Measurements from ENCODE around the gene RAB39A. TPM values are rescaled to one million over a fixed set of nuclear protein-coding genes. Genes with fewer than 3 reads are reported as not detected.

The RAB39A gene
- total and polyA plus RNA-seq, 2 donors: 0.66 to 3.5 TPM

DNA sequence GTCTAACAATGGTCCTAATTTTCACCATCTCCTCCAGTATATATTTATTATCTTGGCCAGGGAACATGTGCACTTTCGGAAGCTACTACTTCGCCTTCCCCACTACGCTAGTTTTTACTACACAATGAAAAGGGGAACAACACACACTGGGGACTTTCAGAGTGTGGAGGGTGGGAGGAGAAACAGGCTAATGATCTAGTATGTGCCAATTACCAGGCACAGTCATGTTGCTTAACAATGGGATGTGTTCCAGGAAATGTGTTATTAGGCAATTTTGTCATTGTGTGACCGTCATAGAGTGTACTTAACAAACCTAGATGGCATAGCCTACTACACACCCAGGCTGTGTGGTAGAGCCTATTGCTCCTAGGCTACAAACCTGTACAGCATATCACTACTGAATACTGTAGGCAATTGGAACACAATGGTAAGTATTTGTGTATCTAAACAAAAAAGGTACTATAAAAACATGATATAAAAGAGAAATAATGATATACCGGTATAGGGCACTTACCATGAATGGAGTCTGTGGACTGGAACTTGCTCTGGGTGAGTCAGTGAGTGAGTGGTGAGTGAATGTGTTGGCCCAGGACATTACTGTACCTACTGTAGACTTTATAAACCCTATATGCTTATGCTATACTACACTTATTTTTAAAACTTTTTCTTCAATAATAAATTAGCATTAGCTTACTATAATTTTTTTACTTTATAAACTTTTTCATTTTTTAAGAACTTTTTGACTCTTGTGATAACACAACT is 60.3 kb downstream of the RAB39A start:
- peak in 1 of 9 donors; percentile 7 for DNase-seq (ENCODE audit: low read depth in 6 of 9, low spot score in 9 of 9)
- H3K27ac ChIP-seq (ENCODE audit: low read depth in 1 of 2, low read length in 1 of 2): no peak overlapping the region

DNA sequence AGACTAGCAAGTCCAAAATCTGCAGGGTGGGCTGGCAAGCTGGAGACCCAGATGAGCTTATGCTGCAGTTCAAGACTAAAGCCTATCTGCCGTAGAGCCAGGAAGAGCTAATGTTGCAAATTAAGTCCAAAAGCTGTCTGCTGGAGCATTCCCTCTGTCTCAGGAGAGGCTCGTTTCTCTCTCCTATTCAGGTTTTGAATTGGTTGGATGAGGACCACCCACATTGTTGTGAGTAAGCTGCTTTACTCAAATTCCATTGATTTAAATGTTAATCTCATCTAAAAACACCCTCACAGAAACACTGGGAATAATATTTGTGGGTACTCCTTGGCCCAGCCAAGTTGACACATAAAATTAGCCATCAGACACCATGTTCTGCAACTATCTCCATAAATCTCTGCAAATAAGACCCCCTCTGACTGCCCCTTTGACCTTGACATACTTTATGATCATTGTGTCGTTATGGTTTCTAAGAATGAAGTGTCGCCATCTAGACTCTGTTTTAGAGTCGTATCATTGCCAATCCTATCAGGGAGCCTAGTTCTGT is 63.7 kb downstream of the RAB39A start:
- Histone ChIP-seq H3K4me3 (ENCODE audit: low read length in 2 of 2) (no peak overlapping the region), H3K27ac (ENCODE audit: low read depth in 1 of 2, low read length in 1 of 2) (no peak overlapping the region), H3K27me3 (ENCODE audit: control insufficient read depth in 2 of 2, insufficient read depth in 1 of 2, low read length in 1 of 2) (no peaks in the 10 kb centered on the region), H3K36me3 (ENCODE audit: control insufficient read depth in 2 of 2, insufficient read depth in 2 of 2, low read length in 1 of 2) (no peaks in the 10 kb centered on the region), H3K9me3 (ENCODE audit: control insufficient read depth in 2 of 2, insufficient read depth in 1 of 2, low read length in 1 of 2) (no peaks in the 10 kb centered on the region), H3K4me1 (ENCODE audit: control insufficient read depth in 2 of 2, insufficient read depth in 2 of 2, low read length in 2 of 2) (no peaks in the 10 kb centered on the region)
- no peak for DNase-seq (ENCODE audit: low read depth in 6 of 9, low spot score in 9 of 9)
- WGBS: 93% methylated on average over 5 of the region's 5 CpGs

More for the DNA sequence above, 60.3 kb downstream of the RAB39A start:
- Histone ChIP-seq H3K36me3 (ENCODE audit: control insufficient read depth in 2 of 2, insufficient read depth in 2 of 2, low read length in 1 of 2) (no peaks in the 10 kb centered on the region), H3K4me1 (ENCODE audit: control insufficient read depth in 2 of 2, insufficient read depth in 2 of 2, low read length in 2 of 2) (no peaks in the 10 kb centered on the region), H3K4me3 (ENCODE audit: low read length in 2 of 2) (no peak overlapping the region), H3K9me3 (ENCODE audit: control insufficient read depth in 2 of 2, insufficient read depth in 1 of 2, low read length in 1 of 2) (no peaks in the 10 kb centered on the region), H3K27me3 (ENCODE audit: control insufficient read depth in 2 of 2, insufficient read depth in 1 of 2, low read length in 1 of 2) (no peaks in the 10 kb centered on the region)
- 94% methylated on average over 5 of the region's 5 CpGs for WGBS

DNA sequence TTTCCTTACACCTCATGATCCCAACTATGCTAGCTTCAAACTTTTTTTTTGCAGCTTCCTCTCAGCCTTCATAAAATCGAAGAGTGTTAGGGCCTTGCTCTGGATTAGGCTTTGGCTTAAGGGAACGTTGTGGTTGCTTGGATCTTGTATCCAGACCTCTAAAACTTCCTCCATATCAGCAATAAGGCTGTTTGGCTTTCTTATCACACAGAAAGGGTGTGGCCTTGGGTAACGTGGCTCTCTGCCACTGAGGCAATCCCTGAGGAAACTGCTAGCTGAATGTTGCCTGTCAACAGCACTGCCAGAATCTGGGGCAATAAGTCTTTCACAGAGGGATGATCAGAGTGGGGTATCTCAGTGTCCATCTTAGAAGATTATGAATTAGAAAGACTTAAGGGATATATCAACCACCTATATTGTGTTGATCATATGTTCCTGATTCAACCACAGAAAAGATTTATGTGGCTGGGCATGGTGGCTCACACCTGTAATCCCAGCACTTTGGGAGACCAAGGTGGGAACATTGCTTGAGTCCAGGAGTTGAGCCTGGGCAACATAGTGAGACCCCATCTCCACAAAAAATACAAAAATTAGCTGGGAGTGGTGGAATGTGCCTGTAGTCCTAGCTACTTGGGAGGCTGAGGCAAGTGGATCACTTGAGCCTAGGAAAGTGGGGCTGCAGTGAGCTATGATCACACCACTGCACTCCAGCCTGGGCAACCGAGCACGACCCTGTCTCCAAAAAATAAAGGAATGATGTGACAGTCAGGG is 67.9 kb downstream of the RAB39A start:
- Histone ChIP-seq H3K4me1 (ENCODE audit: control insufficient read depth in 2 of 2, insufficient read depth in 2 of 2, low read length in 2 of 2) (no peaks in the 10 kb centered on the region), H3K4me3 (ENCODE audit: low read length in 2 of 2) (no peak overlapping the region), H3K27ac (ENCODE audit: low read depth in 1 of 2, low read length in 1 of 2) (no peak overlapping the region), H3K36me3 (ENCODE audit: control insufficient read depth in 2 of 2, insufficient read depth in 2 of 2, low read length in 1 of 2) (no peaks in the 10 kb centered on the region), H3K27me3 (ENCODE audit: control insufficient read depth in 2 of 2, insufficient read depth in 1 of 2, low read length in 1 of 2) (no peaks in the 10 kb centered on the region), H3K9me3 (ENCODE audit: control insufficient read depth in 2 of 2, insufficient read depth in 1 of 2, low read length in 1 of 2) (no peaks in the 10 kb centered on the region)
- WGBS: 71% methylated on average over 5 of the region's 5 CpGs
- DNase-seq (ENCODE audit: low read depth in 6 of 9, low spot score in 9 of 9): no peak

DNA sequence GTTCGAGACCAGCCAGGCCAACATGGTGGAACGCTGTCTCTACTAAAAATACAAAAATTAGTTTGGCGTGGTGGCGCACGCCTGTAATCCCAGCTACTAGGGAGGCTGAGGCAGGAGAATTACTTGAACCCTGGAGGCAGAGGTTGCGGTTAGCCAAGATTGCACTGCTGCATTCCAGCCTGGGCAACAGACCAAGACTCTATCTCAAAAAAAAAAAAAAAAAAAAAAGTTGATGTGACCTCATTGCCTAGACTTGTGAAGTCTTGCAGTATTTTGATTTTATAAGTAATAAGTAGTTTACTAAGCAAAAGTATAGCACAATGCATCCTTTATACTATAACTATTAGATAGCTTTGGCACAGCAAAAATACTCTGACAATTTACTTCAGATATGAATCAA is 70.5 kb downstream of the RAB39A start:
- Histone ChIP-seq H3K36me3 (ENCODE audit: control insufficient read depth in 2 of 2, insufficient read depth in 2 of 2, low read length in 1 of 2) (no peaks in the 10 kb centered on the region), H3K27ac (ENCODE audit: low read depth in 1 of 2, low read length in 1 of 2) (no peak overlapping the region), H3K27me3 (ENCODE audit: control insufficient read depth in 2 of 2, insufficient read depth in 1 of 2, low read length in 1 of 2) (no peaks in the 10 kb centered on the region), H3K4me1 (ENCODE audit: control insufficient read depth in 2 of 2, insufficient read depth in 2 of 2, low read length in 2 of 2) (no peaks in the 10 kb centered on the region), H3K9me3 (ENCODE audit: control insufficient read depth in 2 of 2, insufficient read depth in 1 of 2, low read length in 1 of 2) (no peaks in the 10 kb centered on the region), H3K4me3 (ENCODE audit: low read length in 2 of 2) (no peak overlapping the region)
- 99% methylated on average over 6 of the region's 6 CpGs for WGBS
- no peak for DNase-seq (ENCODE audit: low read depth in 6 of 9, low spot score in 9 of 9)

DNA sequence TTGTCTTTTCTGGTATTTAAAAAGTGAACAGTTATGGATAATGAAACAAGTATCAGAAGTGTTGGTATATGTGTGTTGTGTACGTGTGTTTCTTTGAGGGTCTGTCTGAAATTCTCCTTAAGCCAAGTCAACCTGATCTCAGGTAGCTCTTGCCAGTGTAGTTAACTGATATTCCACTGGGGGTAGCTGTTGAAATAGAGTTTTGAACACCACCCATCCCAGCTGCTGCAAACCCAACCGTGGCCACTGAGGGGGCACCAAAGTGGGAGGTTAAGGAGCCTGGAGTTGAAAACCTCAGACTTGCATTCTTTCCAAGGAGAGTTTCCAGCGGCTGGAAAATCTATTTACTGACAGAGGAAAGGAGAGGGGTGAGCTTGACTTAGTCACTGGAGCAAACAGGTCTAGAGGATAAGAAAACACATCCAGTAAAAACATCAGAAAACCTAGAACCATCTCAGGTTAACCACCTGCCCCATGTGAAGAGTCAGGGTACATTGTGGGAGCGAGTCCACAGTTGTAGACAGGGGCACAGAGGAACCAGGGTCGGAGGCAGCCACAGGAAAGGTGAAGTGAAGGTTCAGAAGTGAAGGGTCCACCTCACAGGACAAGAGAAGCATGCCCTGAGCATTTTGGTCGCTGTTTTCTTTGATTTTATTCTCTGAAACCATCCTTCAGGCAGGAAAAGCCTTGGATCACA is 71.7 kb downstream of the RAB39A start:
- 37% methylated on average over 6 of the region's 6 CpGs for WGBS

DNA sequence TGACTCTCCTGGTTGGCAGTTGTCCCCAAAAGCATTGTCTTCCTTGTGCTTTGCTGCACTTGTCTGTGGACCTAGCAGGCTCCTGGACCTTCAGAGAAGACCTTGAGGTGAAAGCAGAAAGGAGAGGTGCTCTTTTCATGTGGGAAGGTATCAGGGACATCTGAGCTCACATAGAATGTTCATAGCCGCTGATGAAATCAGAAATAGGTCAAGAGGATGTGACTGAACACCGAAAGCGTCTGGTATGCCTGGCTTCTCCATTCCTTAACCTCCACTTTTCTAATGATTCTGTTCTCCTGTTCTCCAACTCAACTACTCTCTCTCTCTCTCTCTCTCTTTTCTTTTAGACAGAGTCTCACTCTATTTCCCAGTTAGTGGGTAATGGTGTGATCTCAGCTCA is 74.2 kb downstream of the RAB39A start:
- Histone ChIP-seq H3K9me3 (ENCODE audit: control insufficient read depth in 2 of 2, insufficient read depth in 1 of 2, low read length in 1 of 2) (no peaks in the 10 kb centered on the region), H3K27me3 (ENCODE audit: control insufficient read depth in 2 of 2, insufficient read depth in 1 of 2, low read length in 1 of 2) (no peaks in the 10 kb centered on the region), H3K4me3 (ENCODE audit: low read length in 2 of 2) (no peak overlapping the region), H3K4me1 (ENCODE audit: control insufficient read depth in 2 of 2, insufficient read depth in 2 of 2, low read length in 2 of 2) (no peaks in the 10 kb centered on the region), H3K36me3 (ENCODE audit: control insufficient read depth in 2 of 2, insufficient read depth in 2 of 2, low read length in 1 of 2) (no peaks in the 10 kb centered on the region), H3K27ac (ENCODE audit: low read depth in 1 of 2, low read length in 1 of 2) (no peak overlapping the region)
- WGBS: 93% methylated on average over 3 of the region's 3 CpGs
- DNase-seq (ENCODE audit: low read depth in 6 of 9, low spot score in 9 of 9): no peak

More for the DNA sequence above, 71.7 kb downstream of the RAB39A start:
- Histone ChIP-seq H3K9me3 (ENCODE audit: control insufficient read depth in 2 of 2, insufficient read depth in 1 of 2, low read length in 1 of 2) (no peaks in the 10 kb centered on the region), H3K27me3 (ENCODE audit: control insufficient read depth in 2 of 2, insufficient read depth in 1 of 2, low read length in 1 of 2) (no peaks in the 10 kb centered on the region), H3K27ac (ENCODE audit: low read depth in 1 of 2, low read length in 1 of 2) (no peak overlapping the region), H3K4me3 (ENCODE audit: low read length in 2 of 2) (no peak overlapping the region), H3K36me3 (ENCODE audit: control insufficient read depth in 2 of 2, insufficient read depth in 2 of 2, low read length in 1 of 2) (no peaks in the 10 kb centered on the region), H3K4me1 (ENCODE audit: control insufficient read depth in 2 of 2, insufficient read depth in 2 of 2, low read length in 2 of 2) (no peaks in the 10 kb centered on the region)
- peak in 7 of 9 donors; percentile 42 to 76 (median 47) for DNase-seq (ENCODE audit: low read depth in 6 of 9, low spot score in 9 of 9)

DNA sequence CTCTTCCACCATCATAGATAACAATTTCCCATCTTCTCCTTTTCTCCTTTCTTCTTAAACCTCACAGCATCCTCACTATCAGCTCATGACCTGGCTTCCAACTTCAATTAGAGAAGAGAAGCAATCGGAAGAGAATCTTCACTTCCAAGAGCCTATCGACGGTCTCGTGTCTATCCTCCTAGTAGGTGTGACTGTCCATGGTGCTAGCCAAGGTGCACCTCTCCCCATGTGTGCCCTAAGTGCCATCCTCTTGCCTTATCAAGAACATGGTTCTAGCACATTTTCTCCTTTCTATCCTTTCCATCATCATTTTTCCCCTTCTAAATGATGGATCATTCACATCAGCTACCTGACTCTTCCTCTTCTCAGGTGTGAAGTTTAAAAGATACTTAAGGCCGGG is 75.4 kb downstream of the RAB39A start:
- Histone ChIP-seq H3K9me3 (ENCODE audit: control insufficient read depth in 2 of 2, insufficient read depth in 1 of 2, low read length in 1 of 2) (no peaks in the 10 kb centered on the region), H3K27me3 (ENCODE audit: control insufficient read depth in 2 of 2, insufficient read depth in 1 of 2, low read length in 1 of 2) (no peaks in the 10 kb centered on the region), H3K4me3 (ENCODE audit: low read length in 2 of 2) (no peak overlapping the region), H3K4me1 (ENCODE audit: control insufficient read depth in 2 of 2, insufficient read depth in 2 of 2, low read length in 2 of 2) (no peaks in the 10 kb centered on the region), H3K36me3 (ENCODE audit: control insufficient read depth in 2 of 2, insufficient read depth in 2 of 2, low read length in 1 of 2) (no peaks in the 10 kb centered on the region), H3K27ac (ENCODE audit: low read depth in 1 of 2, low read length in 1 of 2) (no peak overlapping the region)
- 93% methylated on average over 5 of the region's 5 CpGs for WGBS
- no peak for DNase-seq (ENCODE audit: low read depth in 6 of 9, low spot score in 9 of 9)

DNA sequence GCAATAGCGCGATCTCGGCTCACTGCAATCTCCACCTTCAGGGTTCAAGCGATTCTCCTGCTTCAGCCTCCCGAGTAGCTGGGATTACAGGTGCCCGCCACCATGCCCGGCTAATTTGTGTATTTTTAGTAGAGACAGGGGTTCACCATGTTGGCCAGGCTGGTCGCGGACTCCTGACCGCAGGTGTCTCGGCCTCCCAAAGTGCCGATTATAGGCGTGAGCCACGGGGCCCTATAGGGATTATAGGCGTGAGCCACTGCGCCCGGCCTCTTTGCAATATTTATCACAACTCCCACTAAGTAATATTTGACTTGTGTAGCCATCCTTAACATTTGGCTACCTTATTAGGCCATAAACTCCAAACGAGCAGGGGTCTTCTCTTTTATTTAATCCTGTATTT is 79.6 kb downstream of the RAB39A start:
- H3K36me3 ChIP-seq (ENCODE audit: control insufficient read depth in 2 of 2, insufficient read depth in 2 of 2, low read length in 1 of 2): no peaks in the 10 kb centered on the region
- H3K9me3 ChIP-seq (ENCODE audit: control insufficient read depth in 2 of 2, insufficient read depth in 1 of 2, low read length in 1 of 2): no peaks in the 10 kb centered on the region
- H3K27me3 ChIP-seq (ENCODE audit: control insufficient read depth in 2 of 2, insufficient read depth in 1 of 2, low read length in 1 of 2): no peaks in the 10 kb centered on the region
- no peak overlapping the region for H3K4me3 ChIP-seq (ENCODE audit: low read length in 2 of 2)
- H3K4me1 ChIP-seq (ENCODE audit: control insufficient read depth in 2 of 2, insufficient read depth in 2 of 2, low read length in 2 of 2): peaks cover 3% of the 10 kb centered on the region in 2 donors
- no peak for DNase-seq (ENCODE audit: low read depth in 6 of 9, low spot score in 9 of 9)
- no peak overlapping the region for H3K27ac ChIP-seq (ENCODE audit: low read depth in 1 of 2, low read length in 1 of 2)
- 97% methylated on average over 18 of the region's 18 CpGs for WGBS
